Spinal cord (tissue), 10 donors: Measurements from ENCODE around the gene SMAD7. TPM values are rescaled to one million over a fixed set of nuclear protein-coding genes. Genes with fewer than 3 reads are reported as not detected.

Experiments
- DNase-seq, 6 donors: peaks; one replicate each; pipeline versions ENCODE4 v3.0.0 to v3.0.0-alpha.2; 2013 to 2015; ENCODE audit warnings: low spot score in 6 of 6, low read depth in 4 of 6
- H3K27ac ChIP-seq: one replicate; pipeline ENCODE4 v1.5.1; 2013; ENCODE audit warnings: low read depth, low read length, control low read depth
- H3K27me3 ChIP-seq: one replicate; pipeline ENCODE4 v1.6.1; 2013; ENCODE audit warnings: low read length; ENCODE audit not compliant: control insufficient read depth, insufficient read depth
- H3K36me3 ChIP-seq: one replicate; pipeline ENCODE4 v1.6.1; 2013; ENCODE audit warnings: low read length; ENCODE audit not compliant: control insufficient read depth, insufficient read depth
- H3K4me1 ChIP-seq: one replicate; pipeline ENCODE4 v1.6.1; 2013; ENCODE audit warnings: low read length; ENCODE audit not compliant: control insufficient read depth, insufficient read depth
- H3K4me3 ChIP-seq: one replicate; pipeline ENCODE4 v1.5.1; 2013; ENCODE audit warnings: low read depth, low read length, control low read depth
- H3K9me3 ChIP-seq: one replicate; pipeline ENCODE4 v1.6.1; 2013; ENCODE audit warnings: low read length; ENCODE audit not compliant: control insufficient read depth, insufficient read depth
- WGBS: methylation state at CpG from one replicate; pipeline ENCODE4 v1.1.5; 2013; ENCODE audit warnings: missing lambda C conversion rate; ENCODE audit not compliant: insufficient coverage; 5-methylcytosine and 5-hydroxymethylcytosine counted together
- polyA plus RNA-seq, 2 donors: library from polyadenylated mRNA; unstranded; fragments of 120-200 nt; gene quantifications; one replicate each; pipeline ENCODE4 v1.2.1, GENCODE V29; 2013; ENCODE audit not compliant: insufficient read length in 2 of 2
- total RNA-seq, 2 donors: library from RNA; depleted of rRNA in 1 of 2; stranded (reverse); fragments of 120-200 nt in 1 of 2; fragments of >200 nt in 1 of 2; gene quantifications; one replicate each; pipeline versions ENCODE4 v1.2.3 to v1.2.4, GENCODE V29; 2013 to 2014
- donor health status: healthy.

Gene SMAD7
- total and polyA plus RNA-seq, 4 donors, result 18.5 to 28.8 (median 21.8) TPM

DNA sequence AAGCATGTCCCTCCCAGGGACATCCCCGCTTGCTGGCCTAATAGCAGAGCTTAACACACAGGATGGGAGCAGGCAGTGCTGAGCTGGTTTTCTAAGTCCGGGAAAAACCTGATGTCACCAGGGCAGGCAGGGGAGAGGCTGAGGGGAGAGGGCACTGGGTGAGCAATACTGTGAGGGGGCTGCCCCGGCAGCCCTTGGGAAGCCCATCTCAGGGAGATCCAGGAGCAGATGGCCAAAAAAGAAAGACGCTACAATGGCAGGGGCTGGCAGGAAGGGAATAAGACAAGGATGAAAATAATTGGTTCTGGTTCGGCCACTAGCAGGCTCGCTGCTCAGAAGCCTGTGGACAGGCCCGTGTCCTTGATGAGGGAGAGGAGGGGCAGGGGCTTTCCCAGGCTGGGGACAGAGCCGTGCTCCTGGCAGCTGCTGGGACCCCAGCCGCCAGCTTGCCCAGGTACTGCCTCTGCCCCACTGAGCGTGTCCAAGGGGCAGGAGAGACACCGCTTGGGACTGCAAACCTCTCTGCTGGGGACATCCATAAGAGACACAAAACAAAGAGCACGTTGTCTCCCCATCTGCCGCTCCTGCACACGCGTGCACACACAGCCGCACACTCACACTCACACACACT, 30.2 kb downstream of the SMAD7 start:
- Histone ChIP-seq H3K9me3 (no peaks in the 10 kb centered on the region), H3K4me1 (peaks cover 55% of the 10 kb centered on the region), H3K4me3 (no peak overlapping the region), H3K27me3 (no peaks in the 10 kb centered on the region), H3K27ac (no peak overlapping the region), H3K36me3 (peaks cover 18% of the 10 kb centered on the region)
- WGBS, result 55% methylated on average over 12 of the region's 16 CpGs
- no peak for DNase-seq

GRCh38 chr18:48919547-48919946, 31.2 kb downstream of the SMAD7 start:
- H3K4me1 ChIP-seq, result peaks cover 54% of the 10 kb centered on the region
- no CpG with 5 or more reads among the region's 3 CpGs for WGBS
- H3K9me3 ChIP-seq, result no peaks in the 10 kb centered on the region
- H3K36me3 ChIP-seq, result peaks cover 18% of the 10 kb centered on the region
- H3K4me3 ChIP-seq, result no peak overlapping the region
- DNase-seq, result no peak
- H3K27ac ChIP-seq, result no peak overlapping the region
- H3K27me3 ChIP-seq, result no peaks in the 10 kb centered on the region

- no peak overlapping the region for H3K4me3 ChIP-seq
- no peaks in the 10 kb centered on the region for H3K9me3 ChIP-seq
- no peaks in the 10 kb centered on the region for H3K27me3 ChIP-seq
- peaks cover 50% of the 10 kb centered on the region for H3K4me1 ChIP-seq
- WGBS, result 92% methylated on average over 5 of the region's 9 CpGs
- no peak for DNase-seq
- no peak overlapping the region for H3K27ac ChIP-seq
- H3K36me3 ChIP-seq, result peaks cover 18% of the 10 kb centered on the region
Measured at GRCh38 chr18:48918660-48919456, 31.9 kb downstream of the SMAD7 start.

DNA sequence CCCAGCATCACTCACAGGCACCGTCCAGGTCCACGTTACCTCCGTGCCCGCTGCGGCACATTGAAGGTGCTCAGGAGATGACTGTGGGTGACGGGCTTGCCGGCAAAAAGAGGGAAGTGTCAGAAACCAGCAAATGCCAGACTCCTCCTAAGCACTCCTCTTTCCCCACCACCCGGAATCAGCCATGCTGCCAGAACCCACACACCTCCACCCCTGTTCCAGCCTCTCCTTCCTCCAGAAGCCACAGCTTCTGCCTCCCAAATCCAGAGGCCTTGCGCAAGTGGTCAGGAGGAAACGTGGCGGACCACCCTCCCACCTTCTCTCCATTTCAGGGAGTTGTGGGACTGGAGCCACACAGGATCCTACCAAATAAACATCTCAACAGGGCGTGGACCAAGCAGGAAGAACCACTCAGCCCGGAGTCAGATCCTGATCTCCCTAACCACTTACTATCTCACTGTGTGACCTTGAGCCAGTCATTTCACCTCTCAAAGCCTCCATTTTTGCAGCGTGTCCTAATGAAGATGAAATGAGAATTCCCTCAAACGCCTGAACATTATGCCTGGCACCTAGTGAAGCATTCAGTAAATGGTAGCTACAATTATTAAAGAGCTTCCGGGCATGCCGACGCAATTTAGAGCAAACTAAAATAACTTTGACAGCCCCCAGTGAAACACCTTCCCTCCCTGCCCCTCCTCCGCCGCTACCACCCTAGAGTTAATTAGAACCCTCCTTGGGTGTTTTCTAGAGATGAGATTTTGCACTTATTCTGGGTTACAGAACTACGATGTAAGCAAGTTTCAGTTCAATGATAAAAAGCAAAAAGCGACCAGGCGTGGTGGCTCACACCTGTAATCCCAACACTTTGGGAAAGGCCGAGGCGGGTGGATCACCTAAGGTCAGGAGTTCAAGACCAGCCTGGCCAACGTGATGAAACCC, 32.9 kb downstream of the SMAD7 start:
- Histone ChIP-seq H3K4me3 (no peak overlapping the region), H3K27me3 (no peaks in the 10 kb centered on the region), H3K27ac (no peak overlapping the region), H3K36me3 (peaks cover 15% of the 10 kb centered on the region), H3K9me3 (no peaks in the 10 kb centered on the region), H3K4me1 (peaks cover 40% of the 10 kb centered on the region)
- 91% methylated on average over 12 of the region's 26 CpGs for WGBS
- no peak for DNase-seq

DNA sequence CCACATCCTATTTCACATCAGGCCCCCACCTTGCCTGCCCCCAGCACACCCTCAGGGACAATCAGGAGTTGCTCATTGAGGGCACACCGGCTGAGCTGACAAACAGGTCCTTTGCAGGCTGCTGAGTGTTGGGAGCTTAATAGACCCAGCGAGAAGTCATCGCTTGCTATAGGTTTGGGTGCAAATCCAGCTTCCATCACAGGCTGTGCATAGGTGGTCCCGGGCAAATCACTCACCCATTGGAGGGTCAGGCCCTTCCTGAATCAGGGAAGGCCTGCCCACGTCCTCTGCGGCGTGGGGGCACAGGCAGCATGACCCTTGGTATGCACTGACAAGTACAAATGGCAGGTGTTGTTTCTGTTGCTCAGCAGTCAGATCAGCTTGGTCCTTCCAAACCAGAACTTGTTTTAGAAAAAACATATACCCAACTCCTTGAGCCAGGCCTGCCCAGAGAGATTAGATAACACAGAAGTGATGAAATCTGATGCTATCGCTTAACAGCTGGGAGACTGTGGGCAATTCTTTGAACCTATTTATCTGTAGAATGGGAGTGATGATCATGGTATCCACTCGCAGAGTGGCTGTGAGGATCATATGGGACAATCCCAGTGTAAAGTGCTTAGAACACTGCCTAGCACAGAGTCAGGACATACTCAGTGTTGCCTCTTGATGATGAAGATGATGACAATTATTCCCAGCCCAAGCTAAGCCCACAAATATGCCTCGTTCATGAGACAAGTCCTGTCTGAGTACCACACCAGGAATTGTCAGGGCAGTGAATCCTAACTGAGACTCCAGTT, 34.9 kb downstream of the SMAD7 start:
- peaks cover 20% of the 10 kb centered on the region for H3K4me1 ChIP-seq
- no peaks in the 10 kb centered on the region for H3K9me3 ChIP-seq
- WGBS, result 83% methylated on average over 9 of the region's 10 CpGs
- H3K27ac ChIP-seq, result no peak overlapping the region
- H3K27me3 ChIP-seq, result no peaks in the 10 kb centered on the region
- no peak for DNase-seq
- peaks cover 6% of the 10 kb centered on the region for H3K36me3 ChIP-seq
- no peak overlapping the region for H3K4me3 ChIP-seq

DNA sequence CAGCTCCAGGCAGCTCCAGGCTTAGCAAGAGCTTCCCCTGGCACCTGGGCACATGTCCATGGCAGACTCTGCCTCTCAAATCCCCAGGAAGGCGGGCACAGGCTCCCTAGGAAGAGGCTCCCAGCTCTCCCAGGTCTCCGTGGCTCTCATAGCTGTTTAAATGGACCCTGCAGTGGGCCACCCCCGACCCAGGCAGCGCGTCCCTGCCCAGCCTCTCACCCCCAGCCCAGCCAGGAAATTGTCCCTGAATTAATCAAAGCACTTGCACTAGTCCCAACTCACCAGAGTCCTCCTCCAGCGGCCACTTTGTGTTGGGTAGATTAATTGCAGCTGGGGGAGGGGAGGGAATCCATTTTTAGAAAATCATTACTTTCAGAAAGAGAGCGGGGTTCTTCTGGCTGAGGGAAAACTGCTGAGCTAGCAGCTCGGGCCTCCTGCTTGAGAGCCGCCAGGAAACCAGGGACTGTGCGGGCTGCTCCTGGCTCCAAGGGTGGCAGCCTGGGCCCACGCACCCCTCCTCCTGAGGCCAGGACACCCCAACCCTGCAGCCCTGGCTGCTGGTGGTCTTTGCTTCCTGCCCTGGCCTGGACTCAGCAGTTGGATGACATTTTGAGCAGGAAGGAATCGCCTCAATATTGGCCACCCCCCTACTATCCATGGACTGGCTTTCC, 36.0 kb downstream of the SMAD7 start:
- no peak overlapping the region for H3K4me3 ChIP-seq
- H3K27ac ChIP-seq, result no peak overlapping the region
- peaks cover 13% of the 10 kb centered on the region for H3K4me1 ChIP-seq
- no peaks in the 10 kb centered on the region for H3K27me3 ChIP-seq
- WGBS, result 41% methylated on average over 9 of the region's 12 CpGs
- peak in 1 of 6 donors; percentile 83 for DNase-seq
- H3K9me3 ChIP-seq, result no peaks in the 10 kb centered on the region
- H3K36me3 ChIP-seq, result no peaks in the 10 kb centered on the region

GRCh38 chr18:48913775-48914174, 37.0 kb downstream of the SMAD7 start:
- Histone ChIP-seq H3K27ac (no peak overlapping the region), H3K9me3 (no peaks in the 10 kb centered on the region), H3K4me1 (peaks cover 10% of the 10 kb centered on the region), H3K27me3 (no peaks in the 10 kb centered on the region), H3K4me3 (no peak overlapping the region), H3K36me3 (no peaks in the 10 kb centered on the region)
- WGBS, result 64% methylated on average over 3 of the region's 3 CpGs
- DNase-seq, result no peak

DNA sequence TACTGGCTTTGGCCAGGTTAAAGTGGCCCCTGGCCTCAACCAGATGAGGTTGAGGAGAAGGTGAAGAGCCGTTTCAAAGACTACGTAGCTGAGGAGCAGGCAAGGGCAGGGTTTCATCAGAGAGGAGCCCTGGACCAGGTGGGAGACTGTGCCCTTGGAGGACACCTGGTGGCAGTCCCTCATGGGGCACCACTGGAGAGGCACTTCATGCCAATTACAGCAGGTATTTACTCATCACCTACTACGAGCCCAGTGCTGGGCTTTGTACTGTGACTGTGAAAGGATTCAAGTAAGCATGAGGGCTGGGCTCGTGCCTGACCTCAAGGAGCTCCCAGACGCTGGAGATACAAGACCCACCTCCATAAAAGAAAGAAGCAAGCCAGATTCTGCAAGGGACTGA, 37.6 kb downstream of the SMAD7 start:
- Histone ChIP-seq H3K4me1 (peaks cover 10% of the 10 kb centered on the region), H3K36me3 (no peaks in the 10 kb centered on the region), H3K9me3 (no peaks in the 10 kb centered on the region), H3K27me3 (no peaks in the 10 kb centered on the region), H3K27ac (no peak overlapping the region), H3K4me3 (no peak overlapping the region)
- whole genome bisulfite sequencing, result 90% methylated on average over 4 of the region's 5 CpGs
- no peak for DNase-seq
